Spleen (tissue), 7 donors: Measurements from ENCODE around the gene NRXN2.

Source experiments
- POLR2A ChIP-seq, 3 donors: fragments of 450-650 bp; IDR thresholded peaks; one replicate each; pipeline ENCODE4 v1.5.1; 2017; ENCODE audit warnings: antibody characterized with exemption in 3 of 3, mild to moderate bottlenecking in 1 of 3
- POLR2AphosphoS5 ChIP-seq, 3 donors: sonication (generic); formaldehyde crosslinking; IDR thresholded peaks; one replicate each; pipeline ENCODE4 v1.5.1; 2017; ENCODE audit warnings: antibody characterized with exemption in 3 of 3
- TF ChIP-seq, protein P1 (sequence below), 11 experiments: fragments of 200-600 bp in 7 of 11; fragments of 450-650 bp in 4 of 11; sonication (generic) in 4 of 11; IDR thresholded peaks in 8 of 11; conservative IDR thresholded peaks in 3 of 11; 1 replicate in 7 of 11; 2 replicates in 4 of 11; pipeline versions ENCODE4 v1.4.0 to v1.8.0; 2016 to 2021; ENCODE audit warnings: antibody characterized with exemption in 11 of 11, inconsistent platforms in 4 of 11, mild to moderate bottlenecking in 1 of 11
- donor health status: DM: no; HTN: no; CAD: no; lungs with moderate emphysema.
- donor health status: DM: no; HTN: no; CAD: no.
- donor health status: DM: no; HTN: no; CAD: no.

DNA sequence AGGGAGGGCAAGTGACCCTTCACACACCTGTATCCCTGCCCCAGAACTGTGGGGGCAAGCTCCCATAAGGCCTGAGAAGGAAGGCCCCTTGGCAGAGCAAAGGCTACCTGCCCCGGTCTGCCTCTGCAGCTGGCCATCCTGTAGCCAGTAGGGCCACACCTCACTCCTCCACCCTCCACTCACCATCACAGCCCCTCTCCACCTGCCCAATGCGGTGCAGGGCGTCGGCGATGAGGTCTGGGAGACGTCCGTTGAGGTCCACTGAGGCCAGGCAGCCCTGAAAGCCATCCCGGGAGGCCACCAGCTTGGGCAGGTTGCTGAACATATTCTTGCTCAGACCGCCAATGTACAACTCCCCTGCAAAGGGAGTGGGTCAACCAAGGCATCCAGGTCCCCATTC, 74.4 kb downstream of the NRXN2 start:
- TF ChIP-seq, protein P1, sequence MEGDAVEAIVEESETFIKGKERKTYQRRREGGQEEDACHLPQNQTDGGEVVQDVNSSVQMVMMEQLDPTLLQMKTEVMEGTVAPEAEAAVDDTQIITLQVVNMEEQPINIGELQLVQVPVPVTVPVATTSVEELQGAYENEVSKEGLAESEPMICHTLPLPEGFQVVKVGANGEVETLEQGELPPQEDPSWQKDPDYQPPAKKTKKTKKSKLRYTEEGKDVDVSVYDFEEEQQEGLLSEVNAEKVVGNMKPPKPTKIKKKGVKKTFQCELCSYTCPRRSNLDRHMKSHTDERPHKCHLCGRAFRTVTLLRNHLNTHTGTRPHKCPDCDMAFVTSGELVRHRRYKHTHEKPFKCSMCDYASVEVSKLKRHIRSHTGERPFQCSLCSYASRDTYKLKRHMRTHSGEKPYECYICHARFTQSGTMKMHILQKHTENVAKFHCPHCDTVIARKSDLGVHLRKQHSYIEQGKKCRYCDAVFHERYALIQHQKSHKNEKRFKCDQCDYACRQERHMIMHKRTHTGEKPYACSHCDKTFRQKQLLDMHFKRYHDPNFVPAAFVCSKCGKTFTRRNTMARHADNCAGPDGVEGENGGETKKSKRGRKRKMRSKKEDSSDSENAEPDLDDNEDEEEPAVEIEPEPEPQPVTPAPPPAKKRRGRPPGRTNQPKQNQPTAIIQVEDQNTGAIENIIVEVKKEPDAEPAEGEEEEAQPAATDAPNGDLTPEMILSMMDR (IDR thresholded peaks at IDR 0.05 in 8 of 11, conservative IDR thresholded peaks at IDR 0.05 in 3 of 11): no peak
- TF ChIP-seq POLR2A (IDR thresholded peaks at IDR 0.05) (no peak), POLR2AphosphoS5 (IDR thresholded peaks at IDR 0.05) (no peak)
